Lung (tissue), 12 donors: ENCODE data around the gene MYO3B. TPM values are rescaled to one million over a fixed set of nuclear protein-coding genes. Genes with fewer than 3 reads are reported as not detected.
A peak's percentile ranks its signal among the peaks of the same experiment; 100 is the strongest.

Experiments
- ATAC-seq: fragments of 200-7000 bp; cut with Tn5 transposase; one replicate; pipeline ENCODE4 v1.9.1; 2020; ENCODE audit warnings: moderate number of reproducible peaks; ENCODE audit not compliant: insufficient read depth, low FRiP score
- DNase-seq, 3 donors: peaks; one replicate each; pipeline ENCODE4 v3.0.0-alpha.2; 2013 to 2017
- H3K27ac ChIP-seq, 2 donors: one replicate each; pipeline ENCODE4 v1.5.1; 2013; ENCODE audit warnings: mild to moderate bottlenecking in 2 of 2, moderate library complexity in 2 of 2, control low read depth in 1 of 2, inconsistent platforms in 1 of 2, low read depth in 1 of 2, low read length in 1 of 2
- H3K27me3 ChIP-seq, 3 donors: one replicate each; pipeline ENCODE4 v1.5.1; 2013; ENCODE audit warnings: low read length in 2 of 3; ENCODE audit not compliant: control insufficient read depth in 3 of 3, insufficient read depth in 3 of 3
- H3K36me3 ChIP-seq, 4 donors: one replicate each; pipeline ENCODE4 v1.5.1; 2013; ENCODE audit warnings: low read length in 4 of 4, mild to moderate bottlenecking in 1 of 4, moderate library complexity in 1 of 4; ENCODE audit not compliant: control insufficient read depth in 4 of 4, insufficient read depth in 4 of 4
- H3K4me1 ChIP-seq, 5 donors: one replicate each; pipeline ENCODE4 v1.5.1; 2013; ENCODE audit warnings: low read length in 5 of 5, mild to moderate bottlenecking in 2 of 5, moderate library complexity in 1 of 5; ENCODE audit not compliant: control insufficient read depth in 5 of 5, insufficient read depth in 5 of 5
- H3K4me3 ChIP-seq: one replicate; pipeline ENCODE4 v1.5.1; 2013; ENCODE audit warnings: mild to moderate bottlenecking, control low read depth, moderate library complexity
- H3K9ac ChIP-seq, 2 donors: one replicate each; pipeline ENCODE4 v1.5.1; 2013; ENCODE audit warnings: low read length in 2 of 2, control low read depth in 1 of 2; ENCODE audit not compliant: insufficient read depth in 1 of 2
- H3K9me3 ChIP-seq, 4 donors: one replicate each; pipeline ENCODE4 v1.5.1; 2013; ENCODE audit warnings: low read length in 3 of 4, mild to moderate bottlenecking in 1 of 4, moderate library complexity in 1 of 4; ENCODE audit not compliant: control insufficient read depth in 4 of 4, insufficient read depth in 3 of 4
- CTCF ChIP-seq: IDR thresholded peaks from 2 replicates; pipeline ENCODE4 v1.5.1; 2012; ENCODE audit warnings: mild to moderate bottlenecking; ENCODE audit errors: control extremely low read depth, extremely low read depth
- WGBS, 2 donors: extraction: QIAGEN DNeasy Blood & Tissue Kit; methylation state at CpG; one replicate each; pipeline ENCODE4 v1.1.7; 2013; 5-methylcytosine and 5-hydroxymethylcytosine counted together
- polyA plus RNA-seq, 2 donors: library from polyadenylated mRNA; stranded (reverse); fragments of 200-250 nt; gene quantifications; one replicate each; pipeline ENCODE4 v1.2.1, GENCODE V29; 2013
- total RNA-seq, 2 donors: library from RNA; depleted of rRNA in 1 of 2; stranded (reverse); fragments of >200 nt in 1 of 2; gene quantifications; one replicate each; pipeline ENCODE4 v1.2.1, GENCODE V29; 2014 to 2021
- donor health status: control.
- donor health status: control.
- donor health status: Bipolar disorder and iron deficiency.
- donor health status: healthy.
- donor health status: DM: yes; HTN: yes; CAD: no.

Gene MYO3B
- total and polyA plus RNA-seq, 4 donors, result 0.03 to 0.82 (median 0.05) TPM; not detected in 1

- Histone ChIP-seq H3K4me3 (no peak overlapping the region), H3K9me3 (no peaks in the 10 kb centered on the region), H3K9ac (no peak overlapping the region), H3K36me3 (no peaks in the 10 kb centered on the region), H3K4me1 (peaks cover 0 to 2% (median 0%) of the 10 kb centered on the region in 5 donors), H3K27me3 (no peaks in the 10 kb centered on the region), H3K27ac (no peak overlapping the region)
- ATAC-seq (no peak), DNase-seq (no peak)
- 51 to 65% methylated on average over 2 of the region's 2 CpGs for WGBS, 2 donors
- no peak for TF ChIP-seq CTCF
Observed at GRCh38 chr2:170354388-170354787, 176.4 kb downstream of the MYO3B start.

GRCh38 chr2:170354855-170355780, 177.2 kb downstream of the MYO3B start:
- ATAC-seq (no peak), DNase-seq (peak in 1 of 3 donors; percentile 16)
- 61 to 79% methylated on average over 2 of the region's 2 CpGs for WGBS, 2 donors
- Histone ChIP-seq H3K4me3 (no peak overlapping the region), H3K27me3 (no peaks in the 10 kb centered on the region), H3K27ac (no peak overlapping the region), H3K4me1 (peaks cover 0 to 2% (median 0%) of the 10 kb centered on the region in 5 donors), H3K9ac (no peak overlapping the region), H3K36me3 (no peaks in the 10 kb centered on the region), H3K9me3 (no peaks in the 10 kb centered on the region)
- no peak for TF ChIP-seq CTCF

- WGBS, 2 donors, result 94 to 96% methylated on average over 3 of the region's 3 CpGs
- DNase-seq, result no peak
- ATAC-seq, result no peak
Observed at GRCh38 chr2:170359466-170359865, 181.5 kb downstream of the MYO3B start.

More at GRCh38 chr2:170359466-170359865, 181.5 kb downstream of the MYO3B start:
- no peak for TF ChIP-seq CTCF
- Histone ChIP-seq H3K27me3 (peaks cover 0 to 6% (median 0%) of the 10 kb centered on the region in 3 donors), H3K9me3 (no peaks in the 10 kb centered on the region), H3K27ac (no peak overlapping the region), H3K4me1 (no peaks in the 10 kb centered on the region), H3K9ac (no peak overlapping the region), H3K4me3 (no peak overlapping the region), H3K36me3 (no peaks in the 10 kb centered on the region)
